ENCODE data around the gene DNAH2.

DNAH2 gene

DNA sequence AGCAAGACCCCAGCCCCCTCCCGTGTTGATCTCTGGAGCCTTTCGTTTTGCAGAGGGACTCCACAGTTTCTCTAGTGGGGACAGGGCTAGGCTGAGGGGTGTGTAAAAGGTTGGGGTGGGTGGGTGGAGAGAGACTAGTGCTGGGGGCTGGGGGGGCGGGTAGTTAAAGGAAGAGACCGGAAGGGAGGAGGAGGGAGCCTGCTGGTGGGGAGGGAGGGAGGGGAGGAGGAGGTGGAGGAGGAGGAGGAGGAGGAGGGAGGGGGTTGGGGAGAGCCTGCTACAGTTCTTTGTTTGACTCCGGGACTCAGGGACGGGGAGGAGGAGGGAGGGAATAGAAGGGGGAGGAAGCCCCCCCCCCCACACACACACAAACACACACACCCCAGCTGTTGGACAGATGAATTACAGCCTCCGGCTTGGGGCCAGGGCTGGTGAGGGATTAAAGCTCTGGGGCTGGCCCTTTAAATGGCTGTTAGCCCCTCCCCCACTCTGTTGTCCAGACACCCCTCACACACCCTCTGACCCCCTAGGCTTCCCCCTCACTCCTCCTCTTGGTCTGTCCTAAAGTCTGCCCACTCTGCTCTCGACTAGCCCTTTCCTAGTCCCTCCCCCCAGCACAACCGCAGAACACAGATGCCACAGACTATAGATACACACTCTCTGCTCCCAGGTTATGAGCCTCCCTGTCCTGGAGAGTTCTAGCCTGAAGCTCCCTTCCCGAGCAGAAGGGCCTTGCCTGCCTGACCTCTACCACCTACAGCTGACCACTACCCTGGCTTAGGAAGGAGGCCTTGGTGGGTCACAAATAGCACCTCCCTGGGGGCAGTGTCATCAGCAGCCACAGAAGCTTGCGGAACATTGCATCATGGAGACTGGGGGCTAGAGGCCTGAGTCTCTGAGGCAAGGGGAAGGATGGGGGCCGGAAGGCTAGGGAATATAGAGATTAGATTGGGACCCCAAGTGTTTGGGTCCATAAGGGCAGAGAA, 120.8 kb downstream of the DNAH2 start:
- FAIRE-seq (no peak), DNase-seq (ENCODE audit: low spot score) (no peak)

DNA sequence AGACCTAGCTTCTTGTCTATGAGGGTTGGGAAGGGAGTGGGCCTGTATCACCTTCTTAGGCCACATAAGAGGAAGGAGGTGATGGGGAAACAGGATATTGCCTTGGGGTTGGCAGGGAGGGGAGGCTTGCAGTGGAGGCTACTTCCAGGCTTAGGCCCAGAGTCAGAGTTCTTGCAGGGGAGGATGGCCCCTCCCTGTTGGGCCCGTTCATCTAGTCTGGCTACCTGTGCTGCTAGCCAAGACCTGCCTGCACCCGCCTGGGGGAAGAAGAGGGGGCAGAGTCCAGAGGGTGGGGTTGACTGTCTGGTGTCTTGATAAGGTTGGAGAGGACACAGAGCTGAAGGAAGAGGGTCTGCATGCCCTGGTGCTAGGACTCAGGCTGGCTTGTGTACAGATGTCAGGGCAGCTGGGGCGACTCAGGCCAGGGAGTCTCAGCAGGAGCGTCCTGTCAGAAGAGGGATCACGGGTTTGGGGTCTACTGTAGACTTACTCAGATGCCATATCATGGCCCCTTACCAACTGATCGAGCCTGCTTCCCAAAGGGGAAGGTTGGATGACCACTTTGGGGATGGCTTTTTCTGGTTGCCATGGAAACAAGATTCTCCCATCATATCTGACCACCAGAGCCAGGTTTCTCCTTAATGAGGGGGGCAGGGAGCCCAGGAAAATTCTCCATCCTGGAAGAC, 121.8 kb downstream of the DNAH2 start:
- DNase-seq (ENCODE audit: low spot score) (no peak), FAIRE-seq (no peak)

DNA sequence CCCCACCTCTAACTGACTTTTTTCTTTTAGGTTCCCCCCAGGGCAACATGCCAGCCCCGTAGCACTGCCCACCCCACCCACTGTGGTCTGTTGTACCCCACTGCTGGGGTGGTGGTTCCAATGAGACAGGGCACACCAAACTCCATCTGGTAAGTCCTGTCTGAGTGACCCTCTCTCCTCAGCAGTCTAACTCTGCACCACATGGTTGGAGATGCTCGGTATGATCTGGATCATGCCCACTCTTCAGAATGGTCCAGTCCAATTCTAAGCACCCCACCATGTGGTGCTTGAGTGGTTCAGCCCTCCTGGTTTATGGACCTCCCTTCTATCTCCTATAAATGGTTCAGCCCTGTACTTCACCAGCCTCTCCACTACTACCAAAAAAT, 122.3 kb downstream of the DNAH2 start:
- DNase-seq (ENCODE audit: low spot score) (no peak), FAIRE-seq (no peak)

DNA sequence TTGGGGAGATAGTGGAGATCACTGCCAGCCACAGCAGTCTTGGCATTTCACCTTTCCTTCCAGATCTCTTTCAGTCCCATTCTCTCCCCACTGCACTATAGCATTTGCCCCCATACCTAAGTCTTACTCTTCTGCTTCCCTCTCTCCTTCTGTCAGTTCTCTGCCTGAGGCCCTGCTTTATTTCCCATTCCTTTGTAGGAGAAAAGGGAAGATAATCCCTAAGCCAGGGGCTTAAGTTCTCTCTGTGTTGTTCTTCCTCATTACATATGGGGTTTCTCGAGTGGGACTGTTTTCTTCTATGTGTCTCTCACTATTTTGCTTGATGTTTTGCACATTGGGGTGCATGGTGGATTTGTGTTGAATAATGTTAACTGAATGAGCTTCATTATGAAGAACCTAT, 122.9 kb downstream of the DNAH2 start:
- no peak for DNase-seq (ENCODE audit: low spot score)
- no peak for FAIRE-seq

DNA sequence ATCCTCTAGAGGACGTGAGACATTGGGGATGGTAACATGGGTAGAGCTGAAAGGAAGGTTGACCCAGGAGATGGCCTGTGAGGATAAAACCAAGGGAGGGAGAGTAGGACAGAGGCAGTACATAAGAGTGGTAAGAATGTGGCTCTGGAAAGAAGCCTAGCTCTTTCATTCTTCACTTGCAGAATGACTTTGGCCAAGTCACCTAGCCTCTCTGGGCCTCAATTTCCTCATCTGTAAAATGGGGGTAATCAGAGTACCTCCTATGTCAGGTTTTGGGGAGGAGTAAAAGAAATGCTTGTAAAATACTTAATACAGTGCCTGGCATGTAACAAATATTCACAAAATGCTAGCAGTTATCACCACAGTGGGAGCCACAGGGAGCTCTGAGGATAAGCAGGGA, 123.3 kb downstream of the DNAH2 start:
- no peak for DNase-seq (ENCODE audit: low spot score)
- no peak for FAIRE-seq

DNA sequence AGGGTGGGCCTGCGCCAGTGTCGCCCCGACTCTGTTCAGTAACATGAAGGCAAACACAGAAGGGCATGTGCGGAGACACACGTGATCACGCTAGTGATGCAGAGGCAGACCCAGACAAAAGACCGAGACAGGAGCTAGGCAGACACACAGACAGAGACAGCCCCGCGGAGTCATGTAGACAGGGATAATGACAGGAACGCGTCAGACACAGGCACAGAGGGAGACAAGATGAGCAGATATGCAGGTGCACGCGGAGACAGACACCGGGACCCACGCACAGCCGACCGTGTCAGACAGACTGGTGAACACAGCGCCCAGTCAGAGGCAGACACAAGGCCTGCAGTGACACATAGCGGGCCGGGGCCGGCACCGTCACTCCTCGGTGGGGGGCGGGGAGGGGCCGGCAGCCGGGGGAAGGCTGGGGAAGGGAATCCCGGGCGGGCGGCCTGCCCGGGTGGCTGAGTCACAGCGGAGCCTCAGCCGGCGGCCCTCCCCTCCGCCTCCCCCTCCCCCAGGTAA, 123.9 kb downstream of the DNAH2 start:
- no peak for FAIRE-seq
- DNase-seq (ENCODE audit: low spot score) = peak; percentile 81

DNA sequence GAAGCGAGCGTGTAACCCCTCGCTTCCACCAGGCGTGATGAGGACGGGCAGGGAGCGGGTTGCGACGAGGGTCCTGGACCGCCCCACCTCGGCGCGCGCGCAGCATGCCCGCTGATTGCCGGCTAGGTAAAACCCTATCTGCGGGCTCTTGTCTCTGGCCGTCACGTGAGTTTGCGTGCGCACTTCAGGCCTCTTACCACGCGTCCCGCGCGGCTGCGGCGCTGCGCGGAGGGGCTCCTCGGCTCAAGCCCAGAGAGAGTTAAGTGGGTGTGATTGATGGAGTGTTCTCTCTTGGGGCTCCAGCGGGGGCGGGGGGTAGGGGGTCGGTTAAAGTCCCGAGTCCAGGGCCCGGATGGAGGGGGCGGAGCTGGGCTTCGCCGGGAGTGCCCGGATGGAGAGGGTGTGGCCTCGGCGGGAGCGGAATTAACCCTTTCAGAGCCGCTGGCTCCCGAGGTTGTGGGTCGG, 124.4 kb downstream of the DNAH2 start:
- FAIRE-seq (no peak), DNase-seq (ENCODE audit: low spot score) (peak; percentile 54)

DNA sequence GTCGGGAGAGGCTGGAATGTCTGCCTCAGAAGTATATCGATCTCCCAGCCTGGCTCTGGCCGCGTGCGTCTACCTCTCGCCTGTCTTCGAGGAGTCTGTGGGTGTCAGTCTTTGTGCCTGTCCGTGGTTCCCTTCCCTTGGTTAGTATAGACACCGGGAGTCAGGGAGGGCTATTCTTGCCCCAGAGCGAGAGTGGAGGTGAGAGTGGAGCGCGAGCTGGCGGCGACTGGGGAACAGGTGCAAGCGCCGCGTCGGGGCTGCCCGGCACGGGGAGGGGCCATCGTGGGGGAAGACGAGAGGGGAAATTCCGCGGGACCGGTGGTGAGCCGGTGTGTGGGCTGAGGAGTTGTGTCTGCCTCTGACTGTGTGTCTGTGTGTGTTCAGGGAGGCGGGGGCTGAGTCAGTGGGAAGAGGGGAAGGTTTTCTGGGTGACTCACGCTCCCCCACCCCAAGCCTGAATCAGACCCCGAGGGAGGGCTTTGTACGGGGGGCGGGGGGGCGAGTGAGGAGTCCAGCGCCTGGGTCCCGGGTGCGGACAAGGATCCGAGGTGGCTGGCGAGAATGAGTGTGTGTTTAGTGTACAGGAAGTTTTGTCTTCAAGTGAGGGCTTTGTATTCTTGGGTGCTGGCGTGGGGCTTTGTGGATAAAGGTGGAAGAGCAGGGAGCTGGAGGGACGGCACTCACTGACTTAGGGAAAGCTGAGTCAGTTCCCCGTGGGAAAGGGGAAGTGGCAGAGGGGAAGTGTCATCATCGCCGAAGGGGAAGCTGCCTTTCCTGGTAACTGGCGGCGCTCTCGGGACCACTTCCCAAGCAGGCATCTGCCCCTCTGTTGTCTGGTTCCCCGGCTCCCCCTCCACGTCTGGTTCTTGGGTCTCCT, 125.1 kb downstream of the DNAH2 start:
- peak; percentile 89 for DNase-seq (ENCODE audit: low spot score)
- FAIRE-seq = no peak

DNA sequence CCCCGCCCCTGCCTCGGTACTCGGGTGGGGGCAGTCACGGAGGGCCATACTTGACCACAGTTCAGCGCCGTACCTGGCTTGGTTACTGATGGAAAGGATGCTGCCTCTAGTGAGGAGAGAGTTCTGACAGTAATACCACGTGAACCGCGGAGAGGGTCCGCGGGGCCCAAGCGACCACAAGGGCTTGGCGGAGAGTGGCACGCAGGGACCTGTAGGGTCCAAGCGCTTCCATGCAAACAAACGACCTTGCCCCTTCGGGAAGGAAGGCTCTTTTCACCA, 125.7 kb downstream of the DNAH2 start:
- DNase-seq (ENCODE audit: low spot score) = no peak
- no peak for FAIRE-seq

DNA sequence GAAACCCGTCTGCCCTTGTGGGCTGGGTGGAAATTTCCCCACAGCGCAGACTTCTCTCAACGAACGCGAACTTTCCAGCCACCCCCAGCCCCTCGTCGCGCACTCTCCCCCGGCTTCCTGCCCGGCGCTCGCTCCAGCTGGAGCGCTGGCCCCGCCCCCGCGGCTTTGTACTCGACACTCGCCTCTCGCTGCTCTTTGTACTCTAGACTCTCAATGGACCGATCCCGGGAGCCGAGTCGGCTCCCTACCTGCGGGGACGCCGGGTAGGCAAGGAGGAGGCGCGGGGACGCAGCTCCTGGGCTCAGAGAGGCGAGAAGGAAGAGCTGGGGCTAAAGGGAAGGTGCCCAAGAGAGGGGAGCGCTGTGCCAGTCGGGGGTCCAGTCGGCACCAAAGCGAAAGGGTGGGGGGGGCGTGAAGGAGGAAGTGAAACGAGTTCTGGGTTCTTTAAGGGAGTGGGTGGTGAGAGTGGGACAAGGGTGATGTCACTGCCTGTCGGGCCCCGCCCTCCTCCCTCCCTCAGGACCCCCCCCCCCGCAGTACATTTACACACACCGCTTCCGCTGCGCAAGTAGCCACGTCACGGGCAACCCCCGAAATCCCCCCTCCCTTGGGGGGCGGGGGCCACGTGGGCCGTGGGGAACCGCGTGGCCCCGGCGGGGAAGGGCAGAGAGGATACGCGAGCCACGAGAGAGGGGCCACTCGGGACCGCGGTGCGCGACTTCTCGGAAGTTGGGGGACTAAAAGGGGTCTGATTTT, 126.2 kb downstream of the DNAH2 start:
- DNase-seq (ENCODE audit: low spot score) (peak; percentile 63), FAIRE-seq (no peak)

DNA sequence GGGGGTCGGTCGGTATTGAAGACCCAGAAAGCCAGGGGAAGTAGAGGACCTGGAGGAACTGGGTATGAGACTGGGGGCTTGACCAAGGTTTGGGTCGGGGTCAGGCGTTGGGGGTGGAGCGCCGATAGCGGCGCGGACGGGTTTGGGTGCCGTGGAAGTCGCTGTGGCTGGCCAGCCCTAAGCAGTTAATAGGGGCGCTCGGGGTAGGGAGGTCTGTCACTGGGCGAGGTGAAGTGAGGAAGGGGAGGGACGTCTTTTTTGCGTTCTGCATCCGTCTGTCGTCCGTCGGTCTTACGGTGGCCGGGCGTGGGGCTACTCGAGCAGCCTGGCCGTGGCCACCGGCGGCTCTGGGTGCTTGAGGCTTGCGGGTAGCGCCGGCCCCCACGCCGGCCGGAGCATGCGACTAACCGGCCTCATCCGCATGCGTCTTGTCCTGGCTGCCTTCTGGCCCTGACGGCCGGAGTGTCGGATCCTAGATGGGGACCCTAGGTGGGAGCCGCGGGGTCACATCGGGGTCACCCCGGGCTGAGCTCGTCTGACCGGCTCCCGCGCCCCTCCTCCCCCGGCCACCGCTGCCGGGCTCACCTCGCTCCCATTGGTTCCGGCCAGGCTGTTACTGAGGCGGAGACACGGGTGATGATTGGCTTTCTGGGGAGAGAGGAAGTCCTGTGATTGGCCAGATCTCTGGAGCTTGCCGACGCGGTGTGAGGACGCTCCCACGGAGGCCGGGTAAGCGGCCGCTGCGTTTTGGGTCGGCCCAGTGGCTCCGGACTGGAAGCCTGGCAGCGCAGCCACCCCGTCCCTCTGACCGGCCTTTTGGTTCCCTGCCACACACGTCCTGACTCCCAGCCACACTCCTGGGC, 127.0 kb downstream of the DNAH2 start:
- DNase-seq (ENCODE audit: low spot score) (peak; percentile 88), FAIRE-seq (peak; percentile 83)

DNA sequence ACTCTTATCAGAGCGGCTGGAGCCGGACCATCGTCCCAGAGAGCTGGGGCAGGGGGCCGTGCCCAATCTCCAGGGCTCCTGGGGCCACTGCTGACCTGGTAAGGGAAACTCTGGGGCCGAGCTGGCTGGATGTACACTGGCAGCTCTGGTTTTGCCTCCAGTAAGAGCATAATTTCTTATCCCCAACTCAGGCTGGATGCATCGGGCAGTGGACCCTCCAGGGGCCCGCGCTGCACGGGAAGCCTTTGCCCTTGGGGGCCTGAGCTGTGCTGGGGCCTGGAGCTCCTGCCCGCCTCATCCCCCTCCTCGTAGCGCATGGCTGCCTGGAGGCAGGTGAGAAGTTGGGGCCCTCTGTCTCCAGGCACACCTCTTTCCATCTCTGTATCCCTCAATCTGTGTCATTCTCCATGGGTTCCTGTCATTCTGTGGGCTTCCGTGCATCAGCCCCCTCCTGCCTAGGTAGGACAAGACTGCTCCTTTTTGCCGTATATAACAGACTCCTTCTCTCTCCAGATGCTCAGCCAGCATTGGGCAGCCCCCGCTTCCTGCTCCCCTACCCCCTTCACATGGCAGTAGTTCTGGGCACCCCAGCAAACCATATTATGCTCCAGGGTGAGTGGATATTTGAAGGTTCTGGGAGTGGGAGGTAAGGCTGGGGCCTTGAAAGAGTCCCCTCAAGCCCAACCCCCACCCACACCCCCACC, 128.0 kb downstream of the DNAH2 start:
- FAIRE-seq = no peak

DNA sequence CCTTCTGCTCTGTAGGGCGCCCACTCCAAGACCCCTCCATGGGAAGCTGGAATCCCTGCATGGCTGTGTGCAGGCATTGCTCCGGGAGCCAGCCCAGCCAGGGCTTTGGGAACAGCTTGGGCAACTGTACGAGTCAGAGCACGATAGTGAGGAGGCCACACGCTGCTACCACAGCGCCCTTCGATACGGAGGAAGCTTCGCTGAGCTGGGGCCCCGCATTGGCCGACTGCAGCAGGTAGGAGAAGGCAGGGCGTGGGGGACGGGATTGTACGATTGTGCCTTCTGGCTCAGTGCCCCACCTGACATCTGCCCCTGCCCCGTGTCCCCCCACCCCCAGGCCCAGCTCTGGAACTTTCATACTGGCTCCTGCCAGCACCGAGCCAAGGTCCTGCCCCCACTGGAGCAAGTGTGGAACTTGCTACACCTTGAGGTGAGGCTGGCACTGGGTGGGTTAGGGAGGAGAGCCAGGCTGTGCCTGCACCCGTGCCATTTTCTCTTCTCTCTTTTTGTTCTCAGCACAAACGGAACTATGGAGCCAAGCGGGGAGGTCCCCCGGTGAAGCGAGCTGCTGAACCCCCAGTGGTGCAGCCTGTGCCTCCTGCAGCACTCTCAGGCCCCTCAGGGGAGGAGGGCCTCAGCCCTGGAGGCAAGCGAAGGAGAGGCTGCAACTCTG, 128.7 kb downstream of the DNAH2 start:
- DNase-seq (ENCODE audit: low spot score) (no peak), FAIRE-seq (no peak)

More for the DNA sequence above, 128.0 kb downstream of the DNAH2 start:
- no peak for DNase-seq (ENCODE audit: low spot score)

DNA sequence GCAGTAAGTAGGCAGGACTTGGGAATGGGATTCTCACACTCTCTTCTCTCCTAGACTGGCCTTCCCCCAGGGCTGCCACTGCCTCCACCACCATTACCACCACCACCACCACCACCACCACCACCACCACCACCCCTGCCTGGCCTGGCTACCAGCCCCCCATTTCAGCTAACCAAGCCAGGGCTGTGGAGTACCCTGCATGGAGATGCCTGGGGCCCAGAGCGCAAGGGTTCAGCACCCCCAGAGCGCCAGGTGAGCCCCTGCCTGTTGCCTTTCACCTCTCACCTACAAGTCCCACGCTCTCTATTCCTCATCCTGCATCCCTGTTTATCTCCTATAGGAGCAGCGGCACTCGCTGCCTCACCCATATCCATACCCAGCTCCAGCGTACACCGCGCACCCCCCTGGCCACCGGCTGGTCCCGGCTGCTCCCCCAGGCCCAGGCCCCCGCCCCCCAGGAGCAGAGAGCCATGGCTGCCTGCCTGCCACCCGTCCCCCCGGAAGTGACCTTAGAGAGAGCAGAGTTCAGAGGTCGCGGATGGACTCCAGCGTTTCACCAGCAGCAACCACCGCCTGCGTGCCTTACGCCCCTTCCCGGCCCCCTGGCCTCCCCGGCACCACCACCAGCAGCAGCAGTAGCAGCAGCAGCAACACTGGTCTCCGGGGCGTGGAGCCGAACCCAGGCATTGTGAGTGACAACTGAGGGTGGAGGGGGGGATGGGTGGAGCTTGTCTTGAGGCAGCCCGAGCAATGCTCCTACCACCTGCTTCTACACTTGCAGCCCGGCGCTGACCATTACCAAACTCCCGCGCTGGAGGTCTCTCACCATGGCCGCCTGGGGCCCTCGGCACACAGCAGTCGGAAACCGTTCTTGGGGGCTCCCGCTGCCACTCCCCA, 129.5 kb downstream of the DNAH2 start:
- DNase-seq (ENCODE audit: low spot score) (no peak), FAIRE-seq (no peak)

DNA sequence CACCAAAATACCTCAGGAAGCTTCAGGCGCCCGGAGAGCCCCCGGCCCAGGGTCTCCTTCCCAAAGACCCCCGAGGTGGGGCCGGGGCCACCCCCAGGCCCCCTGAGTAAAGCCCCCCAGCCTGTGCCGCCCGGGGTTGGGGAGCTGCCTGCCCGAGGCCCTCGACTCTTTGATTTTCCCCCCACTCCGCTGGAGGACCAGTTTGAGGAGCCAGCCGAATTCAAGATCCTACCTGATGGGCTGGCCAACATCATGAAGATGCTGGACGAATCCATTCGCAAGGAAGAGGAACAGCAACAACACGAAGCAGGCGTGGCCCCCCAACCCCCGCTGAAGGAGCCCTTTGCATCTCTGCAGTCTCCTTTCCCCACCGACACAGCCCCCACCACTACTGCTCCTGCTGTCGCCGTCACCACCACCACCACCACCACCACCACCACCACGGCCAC, 130.6 kb downstream of the DNAH2 start:
- DNase-seq (ENCODE audit: low spot score) (no peak), FAIRE-seq (no peak)

DNA sequence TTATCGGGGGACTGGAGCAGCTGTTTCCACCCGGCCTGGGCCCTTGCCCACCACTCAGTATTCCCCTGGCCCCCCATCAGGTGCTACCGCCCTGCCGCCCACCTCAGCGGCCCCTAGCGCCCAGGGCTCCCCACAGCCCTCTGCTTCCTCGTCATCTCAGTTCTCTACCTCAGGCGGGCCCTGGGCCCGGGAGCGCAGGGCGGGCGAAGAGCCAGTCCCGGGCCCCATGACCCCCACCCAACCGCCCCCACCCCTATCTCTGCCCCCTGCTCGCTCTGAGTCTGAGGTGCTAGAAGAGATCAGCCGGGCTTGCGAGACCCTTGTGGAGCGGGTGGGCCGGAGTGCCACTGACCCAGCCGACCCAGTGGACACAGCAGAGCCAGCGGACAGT, 131.2 kb downstream of the DNAH2 start:
- no peak for FAIRE-seq
- DNase-seq (ENCODE audit: low spot score) = no peak

DNA sequence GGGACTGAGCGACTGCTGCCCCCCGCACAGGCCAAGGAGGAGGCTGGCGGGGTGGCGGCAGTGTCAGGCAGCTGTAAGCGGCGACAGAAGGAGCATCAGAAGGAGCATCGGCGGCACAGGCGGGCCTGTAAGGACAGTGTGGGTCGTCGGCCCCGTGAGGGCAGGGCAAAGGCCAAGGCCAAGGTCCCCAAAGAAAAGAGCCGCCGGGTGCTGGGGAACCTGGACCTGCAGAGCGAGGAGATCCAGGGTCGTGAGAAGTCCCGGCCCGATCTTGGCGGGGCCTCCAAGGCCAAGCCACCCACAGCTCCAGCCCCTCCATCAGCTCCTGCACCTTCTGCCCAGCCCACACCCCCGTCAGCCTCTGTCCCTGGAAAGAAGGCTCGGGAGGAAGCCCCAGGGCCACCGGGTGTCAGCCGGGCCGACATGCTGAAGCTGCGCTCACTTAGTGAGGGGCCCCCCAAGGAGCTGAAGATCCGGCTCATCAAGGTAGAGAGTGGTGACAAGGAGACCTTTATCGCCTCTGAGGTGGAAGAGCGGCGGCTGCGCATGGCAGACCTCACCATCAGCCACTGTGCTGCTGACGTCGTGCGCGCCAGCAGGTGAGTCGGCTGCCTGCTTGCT, 131.7 kb downstream of the DNAH2 start:
- DNase-seq (ENCODE audit: low spot score) = no peak
- no peak for FAIRE-seq
